ENCODE measurements around the gene BCS1L. TPM values are rescaled to one million over a fixed set of nuclear protein-coding genes. Genes with fewer than 3 reads are reported as not detected.
"Not testable (repeated sequence)": the region's sequence is repeated elsewhere in the genome, so short reads cannot be mapped to it uniquely, and the experiment has no call there.

BCS1L gene
- total RNA-seq, 3 donors from 2014 or later, result 32.9 to 54.0 (median 39.8) TPM

GRCh38 chr2:218671097-218671653 is 11.7 kb downstream of the BCS1L start:
- TF ChIP-seq CTCF (IDR thresholded peaks at IDR 0.05), result no peak

GRCh38 chr2:218671654-218672566 is 12.4 kb downstream of the BCS1L start, which contains the start of the genes RNF25 and STK36:
TSS of gene RNF25 (minus strand) at chr2:218672002. CDS start at chr2:218671970, 32 bp downstream.
TSS of gene STK36 (plus strand) at chr2:218672086. CDS start at chr2:218672830, 744 bp downstream.
- Histone ChIP-seq H3K4me1 (ENCODE audit: low read depth) (peaks cover 8% of the 10 kb centered on the region), H3K9me3 (no peaks in the 10 kb centered on the region), H3K4me3 (peak within 1 kb of the TSS; percentile 63), H3K36me3 (ENCODE audit: low read depth) (no peaks in the 10 kb centered on the region)
- DNase-seq (peak; percentile 83 to 90 (median 85)), ATAC-seq (peak; percentile 98)
- intact Hi-C loops (cut with DNase I, micrococcal nuclease), result no loop called here
- TF ChIP-seq CTCF (IDR thresholded peaks at IDR 0.05), result no peak

More at GRCh38 chr2:218671097-218671653, 11.7 kb downstream of the BCS1L start:
- peak overlapping the region; percentile 63 for H3K4me3 ChIP-seq
- peaks cover 8% of the 10 kb centered on the region for H3K4me1 ChIP-seq (ENCODE audit: low read depth)
- no peaks in the 10 kb centered on the region for H3K36me3 ChIP-seq (ENCODE audit: low read depth)
- intact Hi-C loops (cut with DNase I, micrococcal nuclease), result no loop called here
- ATAC-seq, result peak; percentile 63
- H3K9me3 ChIP-seq, result no peaks in the 10 kb centered on the region
- no peak for DNase-seq

GRCh38 chr2:218679119-218679518 is 19.6 kb downstream of the BCS1L start:
- H3K4me1 ChIP-seq (ENCODE audit: low read depth), result no peaks in the 10 kb centered on the region
- ATAC-seq, result peak; percentile 49

GRCh38 chr2:218680061-218680460 is 20.6 kb downstream of the BCS1L start:
- ATAC-seq, result no peak
- intact Hi-C loops (cut with DNase I, micrococcal nuclease), result no loop called here
- no peak for TF ChIP-seq CTCF (IDR thresholded peaks at IDR 0.05)
- H3K9me3 ChIP-seq, result no peaks in the 10 kb centered on the region
- no peak overlapping the region for H3K4me3 ChIP-seq
- no peaks in the 10 kb centered on the region for H3K36me3 ChIP-seq (ENCODE audit: low read depth)
- DNase-seq, result no peak
- no peaks in the 10 kb centered on the region for H3K4me1 ChIP-seq (ENCODE audit: low read depth)

More at GRCh38 chr2:218679119-218679518, 19.6 kb downstream of the BCS1L start:
- Histone ChIP-seq H3K4me3 (no peak overlapping the region), H3K36me3 (ENCODE audit: low read depth) (no peaks in the 10 kb centered on the region), H3K9me3 (no peaks in the 10 kb centered on the region)
- intact Hi-C loops (cut with DNase I, micrococcal nuclease), result no loop called here
- TF ChIP-seq CTCF (IDR thresholded peaks at IDR 0.05), result no peak
- no peak for DNase-seq

GRCh38 chr2:218687400-218688060 is 28.0 kb downstream of the BCS1L start:
- ATAC-seq (peak; percentile 95), DNase-seq (peak in 1 of 3 donors; percentile 72)
- H3K4me3 ChIP-seq; H3K36me3 ChIP-seq (ENCODE audit: low read depth); H3K4me1 ChIP-seq (ENCODE audit: low read depth); intact Hi-C loops (cut with DNase I, micrococcal nuclease); H3K9me3 ChIP-seq: not testable (repeated sequence)
- TF ChIP-seq CTCF (IDR thresholded peaks at IDR 0.05), result peak; percentile 57
